GM13976 (cell line): ENCODE data around the gene UBXN1.

Source experiments
- DNase-seq: peaks from one replicate; pipeline ENCODE4 v3.0.0; 2012; ENCODE audit warnings: low spot score
- in situ Hi-C: fragments of 300-500 bp; cut with MboI; formaldehyde crosslinking; loops from one replicate; pipeline ENCODE4 v1.12.0; 2022; ENCODE audit warnings: low sequenced_read_pairs, mixed read lengths, inconsistent platforms; ENCODE audit not compliant: unreplicated experiment
- TF ChIP-seq, protein P1 (sequence below): IDR thresholded peaks from 2 replicates; pipeline ENCODE4 v1.5.1; 2012; ENCODE audit warnings: borderline replicate concordance, mild to moderate bottlenecking; ENCODE audit not compliant: insufficient read depth; ENCODE audit errors: extremely low read depth, missing control alignments, control extremely low read depth

The UBXN1 gene

GRCh38 chr11:62666259-62666926 is 12.5 kb downstream of the UBXN1 start:
- in situ Hi-C loops = no loop called here
- TF ChIP-seq, protein P1, sequence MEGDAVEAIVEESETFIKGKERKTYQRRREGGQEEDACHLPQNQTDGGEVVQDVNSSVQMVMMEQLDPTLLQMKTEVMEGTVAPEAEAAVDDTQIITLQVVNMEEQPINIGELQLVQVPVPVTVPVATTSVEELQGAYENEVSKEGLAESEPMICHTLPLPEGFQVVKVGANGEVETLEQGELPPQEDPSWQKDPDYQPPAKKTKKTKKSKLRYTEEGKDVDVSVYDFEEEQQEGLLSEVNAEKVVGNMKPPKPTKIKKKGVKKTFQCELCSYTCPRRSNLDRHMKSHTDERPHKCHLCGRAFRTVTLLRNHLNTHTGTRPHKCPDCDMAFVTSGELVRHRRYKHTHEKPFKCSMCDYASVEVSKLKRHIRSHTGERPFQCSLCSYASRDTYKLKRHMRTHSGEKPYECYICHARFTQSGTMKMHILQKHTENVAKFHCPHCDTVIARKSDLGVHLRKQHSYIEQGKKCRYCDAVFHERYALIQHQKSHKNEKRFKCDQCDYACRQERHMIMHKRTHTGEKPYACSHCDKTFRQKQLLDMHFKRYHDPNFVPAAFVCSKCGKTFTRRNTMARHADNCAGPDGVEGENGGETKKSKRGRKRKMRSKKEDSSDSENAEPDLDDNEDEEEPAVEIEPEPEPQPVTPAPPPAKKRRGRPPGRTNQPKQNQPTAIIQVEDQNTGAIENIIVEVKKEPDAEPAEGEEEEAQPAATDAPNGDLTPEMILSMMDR = no peak

GRCh38 chr11:62665599-62666258 is 13.1 kb downstream of the UBXN1 start:
- peak; percentile 62 for DNase-seq
- in situ Hi-C loops = no loop called here
- TF ChIP-seq, protein P1 = no peak

More at GRCh38 chr11:62666259-62666926, 12.5 kb downstream of the UBXN1 start:
- no peak for DNase-seq

DNA sequence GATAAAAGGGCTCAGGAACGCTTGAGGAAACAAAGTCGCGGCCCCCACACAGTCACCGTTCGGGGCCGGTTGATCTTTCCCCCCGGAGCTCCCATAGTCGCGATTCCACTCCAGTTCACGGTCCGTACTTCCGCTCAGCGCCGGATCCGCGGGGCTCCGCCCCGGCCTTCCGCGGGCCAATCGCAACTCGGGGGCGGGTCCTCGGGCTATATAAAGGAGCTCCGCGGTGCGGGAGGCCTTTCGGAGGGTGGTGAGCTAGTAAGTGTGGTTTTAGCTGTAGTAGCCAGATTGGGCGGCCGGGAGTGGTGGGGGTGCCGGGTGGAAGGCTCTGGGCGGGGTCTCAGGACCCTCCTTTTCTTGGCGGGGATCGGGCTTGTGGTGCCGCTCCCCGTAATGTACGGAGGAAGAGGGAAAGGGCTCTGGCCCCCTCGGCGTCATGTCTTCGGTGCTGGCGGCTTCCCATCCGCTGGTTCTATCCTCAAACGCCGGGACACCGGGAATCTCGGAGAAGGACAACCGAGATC is 13.7 kb downstream of the UBXN1 start, which contains the start of the genes C11orf98 and CSKMT:
Gene C11orf98, minus strand, starts transcription at position 136 of the 524 bp plus-strand sequence. Its CDS starts 41 bp downstream, at position 95.
Gene CSKMT, plus strand, starts transcription at position 238 of the 524 bp plus-strand sequence. CDS start 568 bp downstream, outside the sequence.
- TF ChIP-seq, protein P1 = no peak
- in situ Hi-C loops = no loop called here
- peak; percentile 96 for DNase-seq

- TF ChIP-seq, protein P1 = no peak
- in situ Hi-C loops = no loop called here
- DNase-seq = peak; percentile 74
These were observed 14.3 kb downstream of the UBXN1 start for GRCh38 chr11:62664405-62665074.

- TF ChIP-seq, protein P1 = no peak
- no peak for DNase-seq
- in situ Hi-C loops = no loop called here
These were observed 22.0 kb downstream of the UBXN1 start for GRCh38 chr11:62656796-62657429.

- TF ChIP-seq, protein P1 = no peak
These were observed 24.6 kb downstream of the UBXN1 start for GRCh38 chr11:62654297-62654696.

More at GRCh38 chr11:62654297-62654696, 24.6 kb downstream of the UBXN1 start:
- DNase-seq = no peak
- in situ Hi-C loops = no loop called here
